Lung (tissue), 12 donors: Measurements from ENCODE around the gene BMP10. TPM values are rescaled to one million over a fixed set of nuclear protein-coding genes. Genes with fewer than 3 reads are reported as not detected.

Experiments
- ATAC-seq: fragments of 200-7000 bp; cut with Tn5 transposase; one replicate; pipeline ENCODE4 v1.9.1; 2020; ENCODE audit warnings: moderate number of reproducible peaks; ENCODE audit not compliant: insufficient read depth, low FRiP score
- DNase-seq, 3 donors: peaks; one replicate each; pipeline ENCODE4 v3.0.0-alpha.2; 2013 to 2017
- H3K27ac ChIP-seq, 2 donors: one replicate each; pipeline ENCODE4 v1.5.1; 2013; ENCODE audit warnings: mild to moderate bottlenecking in 2 of 2, moderate library complexity in 2 of 2, control low read depth in 1 of 2, inconsistent platforms in 1 of 2, low read depth in 1 of 2, low read length in 1 of 2
- H3K27me3 ChIP-seq, 3 donors: one replicate each; pipeline ENCODE4 v1.5.1; 2013; ENCODE audit warnings: low read length in 2 of 3; ENCODE audit not compliant: control insufficient read depth in 3 of 3, insufficient read depth in 3 of 3
- H3K36me3 ChIP-seq, 4 donors: one replicate each; pipeline ENCODE4 v1.5.1; 2013; ENCODE audit warnings: low read length in 4 of 4, mild to moderate bottlenecking in 1 of 4, moderate library complexity in 1 of 4; ENCODE audit not compliant: control insufficient read depth in 4 of 4, insufficient read depth in 4 of 4
- H3K4me1 ChIP-seq, 5 donors: one replicate each; pipeline ENCODE4 v1.5.1; 2013; ENCODE audit warnings: low read length in 5 of 5, mild to moderate bottlenecking in 2 of 5, moderate library complexity in 1 of 5; ENCODE audit not compliant: control insufficient read depth in 5 of 5, insufficient read depth in 5 of 5
- H3K4me3 ChIP-seq: one replicate; pipeline ENCODE4 v1.5.1; 2013; ENCODE audit warnings: mild to moderate bottlenecking, control low read depth, moderate library complexity
- H3K9ac ChIP-seq, 2 donors: one replicate each; pipeline ENCODE4 v1.5.1; 2013; ENCODE audit warnings: low read length in 2 of 2, control low read depth in 1 of 2; ENCODE audit not compliant: insufficient read depth in 1 of 2
- H3K9me3 ChIP-seq, 4 donors: one replicate each; pipeline ENCODE4 v1.5.1; 2013; ENCODE audit warnings: low read length in 3 of 4, mild to moderate bottlenecking in 1 of 4, moderate library complexity in 1 of 4; ENCODE audit not compliant: control insufficient read depth in 4 of 4, insufficient read depth in 3 of 4
- WGBS, 2 donors: extraction: QIAGEN DNeasy Blood & Tissue Kit; methylation state at CpG; one replicate each; pipeline ENCODE4 v1.1.7; 2013; 5-methylcytosine and 5-hydroxymethylcytosine counted together
- polyA plus RNA-seq, 2 donors: library from polyadenylated mRNA; stranded (reverse); fragments of 200-250 nt; gene quantifications; one replicate each; pipeline ENCODE4 v1.2.1, GENCODE V29; 2013
- total RNA-seq, 2 donors: library from RNA; depleted of rRNA in 1 of 2; stranded (reverse); fragments of >200 nt in 1 of 2; gene quantifications; one replicate each; pipeline ENCODE4 v1.2.1, GENCODE V29; 2014 to 2021
- TF ChIP-seq, protein P1 (sequence below): IDR thresholded peaks from 2 replicates; pipeline ENCODE4 v1.5.1; 2012; ENCODE audit warnings: mild to moderate bottlenecking; ENCODE audit errors: control extremely low read depth, extremely low read depth
- donor health status: control.
- donor health status: control.
- donor health status: Bipolar disorder and iron deficiency.
- donor health status: healthy.
- donor health status: DM: yes; HTN: yes; CAD: no.

The BMP10 gene
- total and polyA plus RNA-seq, 4 donors = 0.31 TPM; not detected in 3

DNA sequence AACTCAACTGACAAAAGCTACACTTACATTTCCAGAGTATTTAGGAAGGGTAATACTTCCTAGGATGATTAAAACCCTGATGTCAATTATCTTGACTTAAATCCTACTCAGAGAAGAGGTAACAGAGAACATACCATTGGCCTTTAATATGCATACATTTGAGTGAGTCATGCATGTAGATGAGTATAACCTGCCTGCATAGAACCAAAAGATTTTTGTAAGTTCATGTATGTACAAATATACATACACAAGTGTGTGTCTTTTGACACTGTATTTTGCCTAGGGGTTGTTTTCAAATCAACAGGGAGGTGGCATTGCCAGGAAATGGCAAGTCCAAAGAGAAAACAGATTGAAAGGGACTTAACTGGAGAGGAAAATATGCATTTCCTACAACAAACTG is 6.1 kb downstream of the BMP10 start:
- Histone ChIP-seq H3K27ac (no peak overlapping the region), H3K4me1 (no peaks in the 10 kb centered on the region), H3K27me3 (no peaks in the 10 kb centered on the region), H3K9me3 (no peaks in the 10 kb centered on the region), H3K4me3 (no peak overlapping the region), H3K9ac (no peak overlapping the region), H3K36me3 (no peaks in the 10 kb centered on the region)
- TF ChIP-seq, protein P1, sequence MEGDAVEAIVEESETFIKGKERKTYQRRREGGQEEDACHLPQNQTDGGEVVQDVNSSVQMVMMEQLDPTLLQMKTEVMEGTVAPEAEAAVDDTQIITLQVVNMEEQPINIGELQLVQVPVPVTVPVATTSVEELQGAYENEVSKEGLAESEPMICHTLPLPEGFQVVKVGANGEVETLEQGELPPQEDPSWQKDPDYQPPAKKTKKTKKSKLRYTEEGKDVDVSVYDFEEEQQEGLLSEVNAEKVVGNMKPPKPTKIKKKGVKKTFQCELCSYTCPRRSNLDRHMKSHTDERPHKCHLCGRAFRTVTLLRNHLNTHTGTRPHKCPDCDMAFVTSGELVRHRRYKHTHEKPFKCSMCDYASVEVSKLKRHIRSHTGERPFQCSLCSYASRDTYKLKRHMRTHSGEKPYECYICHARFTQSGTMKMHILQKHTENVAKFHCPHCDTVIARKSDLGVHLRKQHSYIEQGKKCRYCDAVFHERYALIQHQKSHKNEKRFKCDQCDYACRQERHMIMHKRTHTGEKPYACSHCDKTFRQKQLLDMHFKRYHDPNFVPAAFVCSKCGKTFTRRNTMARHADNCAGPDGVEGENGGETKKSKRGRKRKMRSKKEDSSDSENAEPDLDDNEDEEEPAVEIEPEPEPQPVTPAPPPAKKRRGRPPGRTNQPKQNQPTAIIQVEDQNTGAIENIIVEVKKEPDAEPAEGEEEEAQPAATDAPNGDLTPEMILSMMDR = no peak
- ATAC-seq = no peak
- DNase-seq = no peak

DNA sequence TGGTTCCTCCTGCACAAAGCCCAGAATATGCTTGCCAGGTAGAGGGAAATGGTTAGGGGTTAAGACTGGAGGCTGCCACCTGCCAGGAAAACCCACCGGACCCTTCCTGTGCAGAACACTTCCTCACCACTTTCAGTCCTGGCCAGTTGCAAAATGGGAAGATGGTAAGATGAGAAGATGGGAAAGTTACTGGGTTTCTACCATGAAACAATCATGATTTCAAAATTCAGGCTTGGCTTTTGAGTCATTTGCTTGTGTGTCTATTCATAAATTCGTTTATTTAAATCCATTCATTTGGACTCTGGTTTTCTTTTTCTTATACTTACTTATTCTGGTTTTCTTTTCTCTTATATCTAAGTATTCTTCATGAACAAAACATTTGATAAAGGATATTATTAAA is 7.2 kb downstream of the BMP10 start:
- no peak for ATAC-seq
- H3K4me1 ChIP-seq = no peaks in the 10 kb centered on the region
- no peak overlapping the region for H3K9ac ChIP-seq
- H3K27me3 ChIP-seq = no peaks in the 10 kb centered on the region
- no peaks in the 10 kb centered on the region for H3K9me3 ChIP-seq
- H3K27ac ChIP-seq = no peak overlapping the region
- TF ChIP-seq, protein P1 = no peak
- no peak for DNase-seq
- no peaks in the 10 kb centered on the region for H3K36me3 ChIP-seq
- H3K4me3 ChIP-seq = no peak overlapping the region
- WGBS, 2 donors = 49 to 81% methylated on average over 2 of the region's 2 CpGs

DNA sequence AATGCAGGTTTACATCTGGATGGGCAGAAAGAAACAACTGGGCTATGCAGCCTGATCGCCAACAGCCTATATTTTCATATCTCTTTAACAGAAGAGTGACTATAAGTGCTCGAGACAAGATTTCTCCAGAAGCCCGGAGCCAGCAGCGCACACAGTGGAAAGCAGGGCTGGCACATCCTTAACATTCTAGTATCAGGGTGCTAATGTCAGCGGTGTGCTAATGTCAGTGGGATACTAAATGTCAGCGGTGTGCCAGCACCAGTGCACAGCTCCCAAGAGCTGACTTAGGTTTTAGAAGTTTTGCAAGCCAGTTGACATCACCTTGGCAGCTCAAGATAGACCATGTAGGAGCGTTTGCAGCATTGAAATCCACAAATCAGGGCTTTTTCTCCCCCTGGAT is 8.3 kb downstream of the BMP10 start:
- Histone ChIP-seq H3K4me1 (peaks cover 0 to 7% (median 0%) of the 10 kb centered on the region in 5 donors), H3K9ac (no peak overlapping the region), H3K36me3 (no peaks in the 10 kb centered on the region), H3K27me3 (no peaks in the 10 kb centered on the region), H3K27ac (no peak overlapping the region), H3K4me3 (no peak overlapping the region), H3K9me3 (no peaks in the 10 kb centered on the region)
- no peak for ATAC-seq
- TF ChIP-seq, protein P1 = no peak
- WGBS, 2 donors = 75 to 85% methylated on average over 7 of the region's 7 CpGs
- DNase-seq = no peak

DNA sequence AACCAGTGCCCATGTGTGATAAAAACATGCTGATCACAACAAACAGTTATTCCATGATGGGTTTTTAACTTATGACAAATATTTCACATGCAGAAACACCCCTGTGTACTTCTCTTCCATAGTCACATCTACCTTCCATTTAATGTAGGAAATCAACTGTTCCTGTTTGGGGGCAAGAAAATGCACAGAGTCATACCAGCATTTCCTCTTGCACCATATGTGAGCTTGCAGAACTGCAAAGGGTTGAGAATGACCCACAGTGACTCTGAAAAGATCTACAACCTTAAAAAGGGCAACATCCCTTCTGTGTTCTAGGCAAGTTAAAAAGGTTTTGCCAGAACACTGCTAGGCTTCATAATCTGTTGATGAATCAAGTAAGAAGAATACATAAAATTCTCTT is 9.9 kb downstream of the BMP10 start:
- no peak overlapping the region for H3K4me3 ChIP-seq
- no peaks in the 10 kb centered on the region for H3K36me3 ChIP-seq
- no peaks in the 10 kb centered on the region for H3K9me3 ChIP-seq
- no peak for DNase-seq
- no peak for ATAC-seq
- H3K27me3 ChIP-seq = no peaks in the 10 kb centered on the region
- no peak overlapping the region for H3K27ac ChIP-seq
- peaks cover 0 to 7% (median 0%) of the 10 kb centered on the region in 5 donors for H3K4me1 ChIP-seq
- TF ChIP-seq, protein P1 = no peak
- H3K9ac ChIP-seq = no peak overlapping the region
